Activated CD4-positive, alpha-beta T cell treated with anti-CD3 and anti-CD28 coated beads, Interleukin-2, amount 10 ng/mL, durations not matched to agents 7 days and 5 days (primary cell): Measurements from ENCODE around the gene CEP120. TPM values are rescaled to one million over a fixed set of nuclear protein-coding genes. Genes with fewer than 3 reads are reported as not detected.
A peak's percentile ranks its signal among the peaks of the same experiment; 100 is the strongest.
"Not testable (repeated sequence)": the region's sequence is repeated elsewhere in the genome, so short reads cannot be mapped to it uniquely, and the experiment has no call there.

Experiments used
- CTCF ChIA-PET: fragments of 350-600 bp; sonication (Branson Sonifier 250); formaldehyde crosslinking; loops from one replicate; lab custom pipeline; 2021; ENCODE audit warnings: antibody characterized with exemption; lab: Charles Lee
- POLR2A ChIA-PET: fragments of 350-600 bp; sonication (Branson Sonifier 250); formaldehyde crosslinking; loops from one replicate; lab custom pipeline; 2021; ENCODE audit warnings: antibody characterized with exemption; lab: Charles Lee
- DNase-seq: peaks from one replicate; pipeline ENCODE4 v3.0.0-alpha.2; 2020
- H3K27ac Mint-ChIP-seq: one replicate; pipeline ENCODE4 v1.8.0; 2021; ENCODE audit warnings: mild to moderate bottlenecking, moderate library complexity, mixed read lengths
- H3K27me3 Mint-ChIP-seq: one replicate; pipeline ENCODE4 v1.8.0; 2021; ENCODE audit warnings: mixed read lengths
- H3K36me3 Mint-ChIP-seq: one replicate; pipeline ENCODE4 v1.8.0; 2021; ENCODE audit warnings: low read depth, mixed read lengths
- H3K4me1 Mint-ChIP-seq: one replicate; pipeline ENCODE4 v1.8.0; 2021; ENCODE audit warnings: mixed read lengths
- H3K4me3 Mint-ChIP-seq: one replicate; pipeline ENCODE4 v1.8.0; 2021; ENCODE audit warnings: mild to moderate bottlenecking, moderate library complexity, mixed read lengths
- H3K9me3 Mint-ChIP-seq: one replicate; pipeline ENCODE4 v1.8.0; 2021; ENCODE audit warnings: mixed read lengths
- total RNA-seq, 2 experiments: library from RNA; stranded (reverse); gene quantifications; one replicate each; pipeline ENCODE4 v1.2.3, GENCODE V29; 2021

The CEP120 gene
- total RNA-seq, 2 experiments from 2014 or later: 31.4 to 31.7 TPM

GRCh38 chr5:123401999-123402398, 21.2 kb downstream of the CEP120 start:
- H3K27ac Mint-ChIP-seq, POLR2A ChIA-PET: not testable (repeated sequence)
- CTCF ChIA-PET: interaction anchor here (2.1 kb wide), 1 partner anchor 21 kb away, joined by 6 read pairs; the partner anchor contains the start of gene CEP120

GRCh38 chr5:123401320-123401719, 21.9 kb downstream of the CEP120 start:
- ChIA-PET CTCF (interaction anchor here (2.1 kb wide), 1 partner anchor 22 kb away, joined by 6 read pairs; the partner anchor contains the start of gene CEP120), POLR2A (no interaction called here)

More at GRCh38 chr5:123401999-123402398, 21.2 kb downstream of the CEP120 start:
- DNase-seq, H3K4me3 Mint-ChIP-seq, H3K27me3 Mint-ChIP-seq, H3K9me3 Mint-ChIP-seq, H3K4me1 Mint-ChIP-seq: not testable (repeated sequence)
- H3K36me3 Mint-ChIP-seq: peaks cover 51% of the 10 kb centered on the region

GRCh38 chr5:123400870-123401291, 22.3 kb downstream of the CEP120 start:
- H3K9me3 Mint-ChIP-seq: not testable (repeated sequence)

More at GRCh38 chr5:123401320-123401719, 21.9 kb downstream of the CEP120 start:
- Mint-ChIP-seq H3K4me1 (peaks cover 6% of the 10 kb centered on the region), H3K9me3 (no peaks in the 10 kb centered on the region), H3K36me3 (peaks cover 57% of the 10 kb centered on the region), H3K27ac (no peak overlapping the region), H3K4me3 (no peak overlapping the region), H3K27me3 (no peaks in the 10 kb centered on the region)
- DNase-seq: no peak

GRCh38 chr5:123398058-123398733, 25.0 kb downstream of the CEP120 start:
- Mint-ChIP-seq H3K4me1 (no peaks in the 10 kb centered on the region), H3K27ac (no peak overlapping the region), H3K27me3 (no peaks in the 10 kb centered on the region), H3K4me3 (no peak overlapping the region), H3K9me3 (no peaks in the 10 kb centered on the region), H3K36me3 (peaks cover 46% of the 10 kb centered on the region)
- ChIA-PET POLR2A (no interaction called here), CTCF (interaction anchor here (0.6 kb wide), 1 partner anchor 1093 kb away, joined by 3 read pairs; no protein-coding TSS in a partner anchor)
- no peak for DNase-seq

More at GRCh38 chr5:123400870-123401291, 22.3 kb downstream of the CEP120 start:
- DNase-seq, H3K27me3 Mint-ChIP-seq, H3K4me3 Mint-ChIP-seq, H3K27ac Mint-ChIP-seq, H3K4me1 Mint-ChIP-seq, POLR2A ChIA-PET: not testable (repeated sequence)
- CTCF ChIA-PET: interaction anchor here (2.1 kb wide), 1 partner anchor 22 kb away, joined by 6 read pairs; the partner anchor contains the start of gene CEP120
- H3K36me3 Mint-ChIP-seq: peaks cover 57% of the 10 kb centered on the region

- Mint-ChIP-seq H3K4me3 (no peak overlapping the region), H3K27ac (no peak overlapping the region), H3K4me1 (no peaks in the 10 kb centered on the region), H3K27me3 (no peaks in the 10 kb centered on the region), H3K9me3 (no peaks in the 10 kb centered on the region), H3K36me3 (peaks cover 43% of the 10 kb centered on the region)
- DNase-seq: no peak
- CTCF ChIA-PET: no interaction called here
- POLR2A ChIA-PET: no interaction called here
Observed at GRCh38 chr5:123397538-123397937, 25.7 kb downstream of the CEP120 start.

- Mint-ChIP-seq H3K4me3 (no peak overlapping the region), H3K27me3 (no peaks in the 10 kb centered on the region), H3K9me3 (no peaks in the 10 kb centered on the region), H3K4me1 (no peaks in the 10 kb centered on the region), H3K36me3 (peaks cover 35% of the 10 kb centered on the region), H3K27ac (no peak overlapping the region)
- DNase-seq: no peak
- POLR2A ChIA-PET: no interaction called here
- CTCF ChIA-PET: no interaction called here
Observed at GRCh38 chr5:123391009-123391408, 32.2 kb downstream of the CEP120 start.

- no peak overlapping the region for H3K4me3 Mint-ChIP-seq
- no peaks in the 10 kb centered on the region for H3K9me3 Mint-ChIP-seq
- no peaks in the 10 kb centered on the region for H3K27me3 Mint-ChIP-seq
- no peak for DNase-seq
- no peak overlapping the region for H3K27ac Mint-ChIP-seq
- CTCF ChIA-PET: no interaction called here
- no peaks in the 10 kb centered on the region for H3K4me1 Mint-ChIP-seq
- peaks cover 35% of the 10 kb centered on the region for H3K36me3 Mint-ChIP-seq
- POLR2A ChIA-PET: no interaction called here
Observed at GRCh38 chr5:123389794-123390193, 33.4 kb downstream of the CEP120 start.

- ChIA-PET POLR2A (no interaction called here), CTCF (interaction anchor here (1.1 kb wide), 1 partner anchor 10 kb away, joined by 3 read pairs; no protein-coding TSS in a partner anchor)
- H3K27me3 Mint-ChIP-seq: no peaks in the 10 kb centered on the region
- no peak overlapping the region for H3K4me3 Mint-ChIP-seq
- H3K4me1 Mint-ChIP-seq: no peaks in the 10 kb centered on the region
- H3K27ac Mint-ChIP-seq: no peak overlapping the region
- peaks cover 38% of the 10 kb centered on the region for H3K36me3 Mint-ChIP-seq
- no peaks in the 10 kb centered on the region for H3K9me3 Mint-ChIP-seq
- no peak for DNase-seq
Observed at GRCh38 chr5:123387313-123387712, 35.9 kb downstream of the CEP120 start.

GRCh38 chr5:123382252-123382651, 41.0 kb downstream of the CEP120 start:
- Mint-ChIP-seq H3K36me3 (peaks cover 47% of the 10 kb centered on the region), H3K4me1 (peaks cover 3% of the 10 kb centered on the region), H3K4me3 (no peak overlapping the region), H3K27me3 (no peaks in the 10 kb centered on the region), H3K27ac (no peak overlapping the region), H3K9me3 (no peaks in the 10 kb centered on the region)
- no peak for DNase-seq
- CTCF ChIA-PET: no interaction called here
- POLR2A ChIA-PET: no interaction called here

GRCh38 chr5:123371575-123372179, 51.5 kb downstream of the CEP120 start:
- Mint-ChIP-seq H3K27ac (no peak overlapping the region), H3K4me1 (no peaks in the 10 kb centered on the region), H3K4me3 (no peak overlapping the region), H3K27me3 (no peaks in the 10 kb centered on the region), H3K36me3 (peaks cover 52% of the 10 kb centered on the region), H3K9me3 (no peaks in the 10 kb centered on the region)
- ChIA-PET CTCF (no interaction called here), POLR2A (no interaction called here)
- peak; percentile 9 for DNase-seq

GRCh38 chr5:123369371-123369968, 53.7 kb downstream of the CEP120 start:
- Mint-ChIP-seq H3K27me3 (no peaks in the 10 kb centered on the region), H3K27ac (no peak overlapping the region), H3K4me1 (no peaks in the 10 kb centered on the region), H3K36me3 (peaks cover 39% of the 10 kb centered on the region), H3K9me3 (no peaks in the 10 kb centered on the region), H3K4me3 (no peak overlapping the region)
- ChIA-PET POLR2A (no interaction called here), CTCF (interaction anchor here (1.1 kb wide), 1 partner anchor 33 kb away, joined by 3 read pairs; no protein-coding TSS in a partner anchor)
- DNase-seq: no peak

GRCh38 chr5:123367739-123368138, 55.5 kb downstream of the CEP120 start:
- POLR2A ChIA-PET: no interaction called here
- Mint-ChIP-seq H3K9me3 (no peaks in the 10 kb centered on the region), H3K27ac (no peak overlapping the region), H3K4me1 (no peaks in the 10 kb centered on the region), H3K27me3 (no peaks in the 10 kb centered on the region), H3K36me3 (peaks cover 34% of the 10 kb centered on the region), H3K4me3 (no peak overlapping the region)
- CTCF ChIA-PET: interaction anchor here (1.5 kb wide), 1 partner anchor 56 kb away, joined by 4 read pairs; the partner anchor contains the start of gene CEP120
- no peak for DNase-seq

- no peak overlapping the region for H3K27ac Mint-ChIP-seq
- DNase-seq: no peak
- H3K36me3 Mint-ChIP-seq: peaks cover 34% of the 10 kb centered on the region
- H3K4me3 Mint-ChIP-seq: no peak overlapping the region
- H3K9me3 Mint-ChIP-seq: no peaks in the 10 kb centered on the region
- no peaks in the 10 kb centered on the region for H3K4me1 Mint-ChIP-seq
- H3K27me3 Mint-ChIP-seq: no peaks in the 10 kb centered on the region
- CTCF ChIA-PET: no interaction called here
- POLR2A ChIA-PET: no interaction called here
Observed at GRCh38 chr5:123365156-123365555, 58.0 kb downstream of the CEP120 start.
